RWPE2 (cell line): Measurements from ENCODE around the gene PPM1E.

ENCODE experiments used
- ATAC-seq: fragments of 200-7000 bp; cut with Tn5 transposase; 3 replicates; pipeline ENCODE4 v1.9.1; 2021; ENCODE audit warnings: low read depth
- DNase-seq: peaks from one replicate; pipeline ENCODE4 v3.0.0-alpha.2; 2020; ENCODE audit warnings: low spot score
- H3K27ac ChIP-seq: fragments of 450-650 bp; 2 replicates; pipeline ENCODE4 v1.5.1; 2017; ENCODE audit warnings: mild to moderate bottlenecking; ENCODE audit not compliant: poor library complexity, severe bottlenecking
- H3K27me3 ChIP-seq: fragments of 250-450 bp; sonication (Bioruptor Pico); 2 replicates; pipeline ENCODE4 v1.5.1; 2021; ENCODE audit warnings: mild to moderate bottlenecking, moderate library complexity; ENCODE audit not compliant: insufficient read depth, poor library complexity, severe bottlenecking
- H3K36me3 ChIP-seq: fragments of 250-450 bp; sonication (Bioruptor Pico); 2 replicates; pipeline ENCODE4 v1.5.1; 2020; ENCODE audit warnings: low read depth, mild to moderate bottlenecking, moderate library complexity
- H3K4me1 ChIP-seq: fragments of 250-450 bp; sonication (Bioruptor Pico); 2 replicates; pipeline ENCODE4 v1.5.1; 2021; ENCODE audit warnings: mild to moderate bottlenecking, moderate library complexity; ENCODE audit not compliant: insufficient read depth, poor library complexity, severe bottlenecking
- H3K4me3 ChIP-seq: fragments of 250-450 bp; sonication (Bioruptor Pico); 2 replicates; pipeline ENCODE4 v1.5.1; 2021; ENCODE audit warnings: mild to moderate bottlenecking, moderate library complexity; ENCODE audit not compliant: severe bottlenecking
- H3K9me3 ChIP-seq: fragments of 250-450 bp; sonication (Bioruptor Pico); 2 replicates; pipeline ENCODE4 v1.5.1; 2021; ENCODE audit warnings: mild to moderate bottlenecking, moderate library complexity; ENCODE audit not compliant: severe bottlenecking
- CTCF ChIP-seq: fragments of 450-650 bp; IDR thresholded peaks from one replicate; pipeline ENCODE4 v1.5.1; 2017; ENCODE audit warnings: mild to moderate bottlenecking, moderate library complexity; ENCODE audit not compliant: poor library complexity, severe bottlenecking

PPM1E gene

DNA sequence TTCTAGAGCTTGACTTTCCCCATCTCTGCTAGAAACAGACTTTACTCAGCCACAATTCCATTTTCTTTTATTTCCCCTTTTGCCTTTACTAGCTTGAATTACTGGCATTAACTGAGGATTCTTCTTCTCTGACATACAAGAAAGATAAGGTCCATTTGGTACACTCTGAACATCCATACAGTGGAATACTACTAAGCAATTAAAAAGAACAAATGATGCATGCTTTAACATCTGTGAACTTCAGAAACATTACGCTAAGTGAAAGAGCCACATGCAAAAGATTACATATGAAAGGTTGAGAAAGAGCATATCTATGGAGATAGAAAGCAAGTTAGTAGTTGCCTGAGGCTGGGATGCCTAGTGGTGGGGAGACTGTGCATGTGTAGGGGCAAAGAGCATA, 130.9 kb downstream of the PPM1E start:
- Histone ChIP-seq H3K36me3 (no peaks in the 10 kb centered on the region), H3K27ac (no peak overlapping the region), H3K27me3 (peaks cover 3% of the 10 kb centered on the region), H3K4me3 (no peak overlapping the region), H3K9me3 (no peaks in the 10 kb centered on the region), H3K4me1 (no peaks in the 10 kb centered on the region)
- TF ChIP-seq CTCF = no peak
- ATAC-seq (no peak), DNase-seq (no peak)

DNA sequence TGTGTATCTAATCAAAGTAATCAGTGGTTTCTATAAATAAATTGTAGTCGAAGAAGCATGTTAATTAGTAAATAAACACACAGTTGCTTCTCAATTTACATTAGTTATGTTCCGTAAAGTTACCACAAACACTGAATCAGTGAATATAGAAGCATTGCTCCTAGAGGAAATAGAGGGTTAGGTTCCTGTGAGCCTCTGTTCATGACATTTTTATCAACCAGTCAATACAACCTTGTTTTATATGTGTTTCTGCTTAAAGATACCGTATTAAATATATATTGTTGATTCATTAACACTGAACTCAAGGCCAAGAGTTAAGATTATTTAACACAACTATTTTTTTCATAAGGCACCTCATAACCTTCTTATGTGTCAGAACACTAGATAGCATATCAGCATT, 134.3 kb downstream of the PPM1E start:
- Histone ChIP-seq H3K4me3 (no peak overlapping the region), H3K36me3 (no peaks in the 10 kb centered on the region)
- no peak for TF ChIP-seq CTCF

GRCh38 chr17:58899191-58899590, 143.5 kb downstream of the PPM1E start:
- TF ChIP-seq CTCF = no peak
- no peaks in the 10 kb centered on the region for H3K4me1 ChIP-seq
- H3K27ac ChIP-seq = no peak overlapping the region
- ATAC-seq = no peak
- H3K27me3 ChIP-seq = no peaks in the 10 kb centered on the region
- H3K9me3 ChIP-seq = no peaks in the 10 kb centered on the region
- H3K36me3 ChIP-seq = no peaks in the 10 kb centered on the region
- no peak overlapping the region for H3K4me3 ChIP-seq
- DNase-seq = no peak

More for the DNA sequence above, 134.3 kb downstream of the PPM1E start:
- H3K4me1 ChIP-seq = no peaks in the 10 kb centered on the region
- DNase-seq = no peak
- ATAC-seq = no peak
- no peaks in the 10 kb centered on the region for H3K9me3 ChIP-seq
- H3K27ac ChIP-seq = no peak overlapping the region
- peaks cover 3% of the 10 kb centered on the region for H3K27me3 ChIP-seq

- Histone ChIP-seq H3K4me1 (no peaks in the 10 kb centered on the region), H3K9me3 (no peaks in the 10 kb centered on the region), H3K36me3 (no peaks in the 10 kb centered on the region), H3K27me3 (no peaks in the 10 kb centered on the region), H3K4me3 (no peak overlapping the region), H3K27ac (no peak overlapping the region)
- TF ChIP-seq CTCF = no peak
- ATAC-seq = no peak
- DNase-seq = no peak
Measured at GRCh38 chr17:58902322-58902721, 146.7 kb downstream of the PPM1E start.

GRCh38 chr17:58911741-58912343, 156.2 kb downstream of the PPM1E start:
- Histone ChIP-seq H3K27me3 (no peaks in the 10 kb centered on the region), H3K36me3 (no peaks in the 10 kb centered on the region), H3K9me3 (peaks cover 7% of the 10 kb centered on the region), H3K27ac (no peak overlapping the region), H3K4me1 (peaks cover 5% of the 10 kb centered on the region), H3K4me3 (no peak overlapping the region)
- ATAC-seq (no peak), DNase-seq (no peak)
- TF ChIP-seq CTCF = no peak
